HG03521 (cell line): Measurements from ENCODE around the gene TRIM15.
"Not testable (repeated sequence)": the region's sequence is repeated elsewhere in the genome, so short reads cannot be mapped to it uniquely, and the experiment has no call there.

ENCODE experiments used
- ATAC-seq: cut with Tn5 transposase; IDR thresholded peaks from one replicate; pipeline ENCODE4 v1.9.1; 2021; ENCODE audit warnings: mild to moderate bottlenecking, moderate library complexity; ENCODE audit not compliant: unreplicated experiment

TRIM15 gene

DNA sequence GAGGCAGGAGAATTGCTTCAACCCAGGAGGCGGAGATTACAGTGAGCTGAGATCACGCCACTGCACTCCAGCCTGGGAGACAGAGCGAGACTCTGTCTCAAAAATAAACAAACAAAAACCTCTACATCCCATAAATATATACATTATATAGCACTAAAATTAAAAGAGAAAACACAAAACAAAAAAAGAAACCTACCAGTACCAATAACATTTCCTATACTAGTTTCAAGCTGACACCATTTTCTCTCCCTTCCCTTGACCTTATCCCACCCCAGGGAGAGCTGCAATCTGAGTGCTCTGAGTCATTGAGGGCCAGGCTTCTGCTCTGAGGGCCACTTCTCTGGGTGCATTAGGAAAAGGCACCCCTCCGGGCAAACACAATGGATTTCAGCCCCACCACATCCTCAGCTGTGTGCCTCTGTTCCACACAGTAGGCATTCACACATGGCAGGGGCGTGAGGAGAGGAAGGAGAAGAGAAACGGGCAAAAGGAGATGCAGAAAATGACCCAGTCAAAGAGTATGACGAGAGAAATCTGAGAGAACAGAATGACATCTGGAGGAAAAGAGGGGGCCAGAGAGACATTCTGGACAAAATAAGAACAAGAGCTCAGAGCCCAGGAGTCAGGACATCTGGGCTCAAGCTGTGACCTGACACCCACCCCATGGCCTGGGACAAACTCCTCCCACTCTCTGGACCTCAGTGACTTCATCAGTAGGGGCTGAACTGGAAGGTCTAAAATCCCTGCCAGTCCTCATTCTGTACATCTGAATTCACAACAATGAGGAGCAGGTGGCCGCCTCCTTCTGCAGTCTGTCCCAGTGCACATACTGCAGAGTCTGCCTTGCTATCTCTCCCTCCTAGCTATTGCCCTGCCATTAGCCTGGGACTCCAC, 31.7 kb downstream of the TRIM15 start:
- no peak for ATAC-seq

DNA sequence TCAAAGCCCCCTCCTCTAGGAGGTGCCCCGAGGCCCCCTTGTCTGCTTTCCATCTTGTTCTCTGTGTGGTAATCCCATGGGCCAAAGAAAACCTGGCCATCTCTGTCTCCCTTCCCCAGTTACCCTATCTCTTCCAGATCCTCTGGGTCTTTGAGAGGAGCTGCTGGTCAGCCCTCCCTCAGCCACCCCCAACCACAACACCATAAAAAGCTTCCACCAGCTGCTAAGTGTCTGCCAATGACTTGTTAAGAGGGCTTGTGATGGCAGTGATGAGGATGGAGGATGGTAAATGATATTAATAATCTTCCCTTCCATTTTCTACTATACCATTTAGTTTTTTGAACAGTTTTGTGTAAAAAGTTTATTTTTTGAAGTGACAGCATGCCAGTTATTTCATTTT, 32.6 kb downstream of the TRIM15 start:
- ATAC-seq: no peak

DNA sequence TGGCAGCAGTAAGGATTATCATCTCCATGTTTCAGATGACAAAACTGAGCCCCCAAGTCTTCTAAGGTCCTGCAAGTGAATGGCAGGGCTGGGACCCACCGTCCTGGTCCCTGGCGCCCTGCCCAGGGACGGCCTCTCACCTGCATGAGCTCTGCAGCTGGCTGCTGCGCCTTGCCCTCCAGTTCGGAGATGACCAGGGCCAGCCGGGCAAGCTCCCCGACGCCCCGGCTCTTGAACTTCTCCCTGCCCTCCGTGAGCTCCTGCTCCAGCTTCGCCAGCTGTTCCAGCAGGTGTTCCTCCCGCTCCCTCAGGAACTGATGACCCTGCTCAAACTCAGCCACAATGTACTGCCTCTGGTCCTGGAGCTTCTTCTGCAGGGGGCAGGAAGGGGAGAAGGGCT, 33.0 kb downstream of the TRIM15 start:
- ATAC-seq: no peak

DNA sequence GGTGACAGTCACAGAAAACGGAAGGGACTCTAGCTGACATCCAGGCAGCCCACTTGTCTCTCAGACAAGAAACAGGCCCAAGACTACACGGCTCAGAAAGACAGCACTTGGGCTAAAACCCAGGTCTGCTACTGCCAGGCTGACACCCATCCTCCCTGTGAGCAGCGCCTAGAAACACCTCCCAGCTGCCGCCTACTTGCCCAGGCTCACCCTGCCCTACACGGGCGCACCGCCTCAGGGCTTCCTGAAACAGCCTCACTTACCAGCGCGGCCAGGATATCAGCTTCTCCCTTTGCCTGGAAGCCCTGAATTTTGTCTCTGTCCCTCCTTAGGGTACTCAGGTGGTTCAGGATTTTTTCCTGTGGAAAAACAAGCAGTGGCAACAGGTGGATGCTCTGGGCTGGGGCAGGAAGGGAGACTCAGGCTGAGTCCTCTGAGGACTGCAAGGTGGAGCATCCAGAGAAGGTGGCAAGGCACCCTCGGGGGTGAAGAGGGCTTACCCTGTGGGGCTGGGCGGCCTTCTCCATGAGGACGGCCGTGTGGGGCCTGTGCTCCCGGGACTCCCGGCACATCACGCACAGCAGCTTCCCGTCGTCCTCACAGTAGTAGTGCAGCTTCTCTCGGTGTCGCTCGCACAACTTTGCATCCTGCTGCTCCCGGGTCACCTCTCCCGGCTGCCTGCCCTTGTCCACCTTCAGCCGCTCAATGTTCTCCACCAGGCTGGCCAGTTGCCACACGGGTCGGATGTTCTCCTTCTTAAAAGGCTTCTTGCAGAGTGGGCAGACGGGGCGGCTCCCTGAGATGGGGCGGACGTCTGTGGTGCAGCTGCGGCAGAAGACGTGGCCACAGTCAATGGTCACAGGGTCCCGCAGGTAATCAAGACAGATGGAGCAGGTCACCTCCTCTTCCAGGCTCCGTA, 35.1 kb downstream of the TRIM15 start:
- ATAC-seq: no peak

DNA sequence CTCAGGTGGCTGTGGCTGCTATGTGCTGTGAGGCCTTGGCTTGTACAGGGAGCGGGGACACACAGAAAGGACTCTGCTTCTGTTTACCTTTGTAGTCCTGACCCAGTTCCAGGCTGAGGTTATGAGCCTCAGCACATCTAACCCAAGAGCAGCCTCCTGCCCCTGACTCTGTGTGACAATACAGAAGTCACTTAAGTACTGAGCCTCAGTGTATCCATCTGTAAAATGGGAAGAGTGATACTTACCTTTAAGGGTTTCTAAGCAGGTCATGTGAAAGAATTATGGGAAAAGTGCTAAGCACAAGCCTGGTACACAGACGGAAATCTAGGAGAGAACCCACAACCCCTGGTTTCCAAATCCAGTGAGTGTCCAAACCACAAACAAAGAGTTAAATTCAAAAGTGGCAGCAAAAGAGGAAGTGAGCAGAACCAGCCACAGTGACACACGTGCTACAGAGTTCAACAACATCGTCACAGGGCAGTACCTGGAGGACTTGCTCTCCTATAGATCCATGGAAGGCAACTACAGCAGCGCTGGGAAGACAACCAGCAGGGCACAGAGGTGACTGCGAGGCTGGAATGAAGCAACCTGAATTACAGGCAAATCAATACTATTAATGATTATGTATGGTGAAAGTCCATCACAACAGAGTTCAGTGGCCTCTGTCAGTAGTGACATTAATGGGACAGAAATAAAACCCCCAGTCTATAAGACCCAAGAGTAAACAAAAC, 37.4 kb downstream of the TRIM15 start:
- peak; percentile 45 for ATAC-seq

DNA sequence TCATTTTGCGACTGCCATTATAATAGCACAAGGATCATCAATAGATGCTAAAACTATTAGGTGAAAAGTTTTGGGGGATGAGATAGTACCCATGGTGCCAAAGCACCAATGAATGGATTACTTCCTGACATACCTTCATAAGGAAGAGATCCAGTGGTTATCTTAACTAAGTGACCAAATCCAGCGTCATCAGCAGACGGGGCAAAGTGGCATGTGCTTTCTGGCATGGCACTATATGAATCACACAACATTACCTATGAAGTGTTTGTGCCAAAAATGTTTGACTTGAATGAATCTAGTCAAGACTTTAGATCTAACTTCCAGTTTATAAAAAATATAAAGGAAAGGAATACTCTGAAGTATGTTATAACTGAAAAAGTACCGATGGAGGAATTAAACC, 39.0 kb downstream of the TRIM15 start:
- ATAC-seq: no peak

DNA sequence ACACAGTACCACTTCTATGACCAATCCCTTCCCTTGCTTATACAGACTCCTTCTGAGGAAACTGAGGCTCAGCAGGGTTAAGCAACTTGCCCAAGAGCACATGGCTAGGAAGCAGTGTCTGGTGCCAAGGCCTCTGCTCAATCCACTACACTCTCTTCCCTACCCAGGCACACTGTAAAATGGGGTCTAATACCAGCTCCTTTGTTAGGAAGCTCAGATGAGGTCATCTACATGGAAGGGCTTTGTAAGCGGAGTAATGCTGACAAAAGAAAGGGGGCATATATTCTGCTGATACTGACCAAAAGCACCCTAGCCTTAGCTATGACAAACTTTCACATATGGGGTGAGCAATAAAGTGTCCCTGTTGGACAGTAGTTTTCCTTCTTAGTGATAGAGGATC, 40.8 kb downstream of the TRIM15 start:
- ATAC-seq: no peak

DNA sequence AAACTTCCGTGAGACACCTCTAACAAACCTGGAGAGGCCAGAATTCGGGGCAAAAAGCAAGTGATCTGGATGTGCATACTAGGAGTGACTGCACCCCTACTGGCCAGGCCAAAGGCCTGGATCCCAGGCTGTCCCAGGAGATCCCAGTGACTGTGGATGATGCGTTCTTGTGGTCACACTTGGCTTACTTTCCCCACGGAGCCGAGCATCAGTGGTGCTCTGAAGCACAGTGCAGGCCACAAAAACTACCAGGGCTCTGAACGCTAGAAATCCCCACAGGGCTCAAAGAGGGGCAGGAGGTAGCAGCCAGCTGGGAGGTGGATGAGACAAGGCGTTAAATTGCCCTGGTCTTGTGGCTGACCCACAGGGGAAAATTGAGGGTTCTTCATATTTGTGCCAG, 42.8 kb downstream of the TRIM15 start:
- no peak for ATAC-seq

DNA sequence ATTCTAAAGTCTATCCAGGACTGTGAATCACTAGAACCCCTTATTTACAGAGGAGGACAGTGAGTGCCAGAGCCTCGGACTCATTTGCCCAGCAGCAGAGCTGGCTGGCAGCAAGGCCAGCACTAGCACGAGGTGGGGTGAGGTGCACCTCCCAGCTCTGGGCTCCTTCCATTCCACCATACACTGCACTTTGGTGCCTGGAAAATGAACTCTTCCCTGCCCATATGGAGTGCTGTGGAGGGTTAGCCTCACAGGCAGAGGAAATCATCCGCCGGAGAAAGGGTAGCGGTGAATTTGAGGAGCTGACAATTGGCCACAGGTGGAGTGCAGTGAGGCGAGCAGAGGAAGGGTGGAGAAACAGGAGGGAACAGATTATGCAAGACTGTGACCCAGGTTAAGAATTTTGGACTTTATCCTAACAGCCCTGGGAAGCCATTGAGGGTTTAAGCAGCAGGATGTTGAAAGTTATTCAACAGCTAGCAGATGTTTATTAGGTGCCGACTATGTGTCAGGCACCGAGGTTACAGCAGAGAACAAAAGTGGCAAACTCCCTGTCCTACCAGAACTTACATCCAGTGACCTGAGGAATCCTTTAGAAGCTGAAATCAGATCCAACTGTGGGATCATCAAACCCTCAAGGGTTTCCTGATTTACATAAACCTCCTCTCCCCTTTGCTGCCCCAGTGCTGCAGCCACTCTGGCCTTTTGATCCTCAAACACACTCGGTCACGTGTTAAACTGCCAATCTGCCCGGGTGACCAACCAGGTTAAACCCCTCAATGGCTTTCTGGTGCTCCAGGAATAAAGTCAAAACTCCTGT, 43.7 kb downstream of the TRIM15 start:
- ATAC-seq: no peak

DNA sequence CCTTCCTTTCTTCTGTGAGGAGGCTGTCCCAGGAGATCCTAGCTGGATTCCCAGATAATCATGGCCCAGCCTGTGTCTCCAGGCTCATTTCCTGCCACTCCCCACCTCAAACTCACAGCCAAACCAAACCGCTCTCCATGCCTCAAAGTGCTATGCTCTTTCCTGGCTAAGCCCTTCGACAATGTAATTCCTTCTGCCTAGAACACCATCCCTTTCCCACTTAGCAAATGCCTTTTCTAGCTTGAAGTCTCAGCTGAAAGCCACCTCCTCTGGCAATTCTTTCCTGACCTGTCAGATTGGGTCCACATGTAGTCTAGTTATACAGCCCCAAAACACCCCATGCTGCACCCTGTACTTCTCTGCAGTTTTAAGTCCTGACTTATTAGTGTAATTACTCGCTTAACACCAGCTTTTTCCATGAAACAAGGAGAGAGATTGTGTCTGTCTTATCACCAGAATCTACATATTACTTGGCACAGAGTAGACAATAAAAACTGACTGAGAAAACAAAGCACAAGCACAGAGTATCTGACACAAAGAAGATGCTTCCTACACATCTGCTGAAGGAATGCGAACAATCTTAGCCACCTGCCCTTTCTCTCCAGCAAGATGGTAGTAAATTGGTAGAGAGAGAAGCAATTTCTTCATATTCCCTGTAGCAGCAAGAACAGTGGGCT, 44.4 kb downstream of the TRIM15 start:
- no peak for ATAC-seq

DNA sequence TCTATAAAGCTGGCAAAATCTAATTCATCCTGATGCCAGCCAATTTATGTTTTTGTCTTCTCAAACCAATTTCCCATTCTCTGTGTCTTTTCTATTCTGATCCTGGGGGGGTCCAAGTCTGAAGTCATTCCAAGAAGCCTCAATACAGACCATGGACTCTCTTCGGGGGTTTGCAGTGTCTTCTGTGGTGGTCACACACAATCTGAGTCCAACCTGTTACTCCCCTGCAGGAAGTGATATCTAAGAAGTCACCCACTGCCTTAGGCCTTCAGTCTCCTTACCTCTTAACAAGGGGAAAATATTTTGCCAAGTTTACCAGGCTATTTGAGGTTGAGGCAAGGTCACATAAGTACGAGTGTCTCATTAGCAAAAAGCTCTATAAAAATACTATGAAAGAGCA, 48.0 kb downstream of the TRIM15 start:
- no peak for ATAC-seq

DNA sequence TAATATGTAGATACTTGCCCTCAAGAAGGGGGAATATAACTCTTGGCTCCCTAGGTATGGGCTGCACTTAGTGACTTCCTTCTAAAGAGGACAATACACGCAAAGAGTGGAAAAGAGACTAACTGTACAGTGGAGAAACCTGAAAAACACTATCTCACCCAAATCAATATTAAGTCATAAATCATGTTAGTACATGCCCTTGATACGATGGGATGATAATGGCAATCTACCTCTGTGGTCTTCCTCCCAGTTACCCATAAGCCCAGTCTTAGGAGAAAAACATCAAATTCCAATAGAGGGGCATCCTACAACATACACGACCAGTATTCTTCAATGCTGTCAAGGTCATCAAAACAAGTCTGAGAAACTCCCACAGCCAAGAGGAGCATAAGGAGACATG, 48.6 kb downstream of the TRIM15 start:
- ATAC-seq: no peak

DNA sequence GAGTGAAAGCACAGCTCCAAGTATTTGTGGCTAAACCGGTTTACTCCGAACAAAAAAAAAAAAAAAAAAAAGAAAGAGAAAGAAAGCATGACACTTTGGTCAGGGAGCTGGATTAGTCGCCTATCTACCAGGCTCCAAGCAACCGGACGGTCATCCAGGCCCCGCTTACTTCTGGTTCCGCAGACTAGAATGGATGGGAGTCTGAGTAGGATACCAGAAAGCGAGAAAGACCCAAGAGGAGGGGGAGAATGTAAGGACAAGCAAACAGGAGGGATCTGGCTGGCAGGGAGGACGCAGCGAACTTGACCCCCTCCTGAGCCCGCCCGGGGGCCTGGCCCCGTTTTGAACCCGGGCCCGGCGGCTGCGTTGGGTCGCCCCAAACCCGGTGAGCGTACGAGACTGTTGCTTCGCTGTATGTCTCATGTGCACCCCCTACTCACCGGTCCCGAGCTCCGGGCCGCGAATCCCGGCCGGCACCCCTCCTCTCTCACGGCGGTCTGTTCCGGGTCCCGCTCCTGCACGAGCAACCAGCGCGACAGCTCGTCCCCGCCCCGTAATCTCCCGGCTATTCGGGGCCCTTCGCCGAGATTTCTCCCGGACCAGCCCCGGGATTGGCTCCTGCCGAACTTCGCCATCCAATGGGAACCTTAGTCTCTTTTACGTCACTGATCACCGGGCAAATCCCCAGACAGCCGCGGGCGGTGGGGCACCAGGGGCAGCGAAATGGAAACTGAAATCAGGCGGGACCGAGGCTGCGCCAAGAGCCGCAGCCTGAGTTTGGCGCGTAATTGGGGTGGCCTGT, 49.7 kb downstream of the TRIM15 start, which contains the start of gene TRIM26:
TSS of gene TRIM26 (minus strand) at position 542 of the 802 bp plus-strand sequence. CDS start 14,303 bp downstream, outside the sequence.
- ATAC-seq: peak; percentile 73

DNA sequence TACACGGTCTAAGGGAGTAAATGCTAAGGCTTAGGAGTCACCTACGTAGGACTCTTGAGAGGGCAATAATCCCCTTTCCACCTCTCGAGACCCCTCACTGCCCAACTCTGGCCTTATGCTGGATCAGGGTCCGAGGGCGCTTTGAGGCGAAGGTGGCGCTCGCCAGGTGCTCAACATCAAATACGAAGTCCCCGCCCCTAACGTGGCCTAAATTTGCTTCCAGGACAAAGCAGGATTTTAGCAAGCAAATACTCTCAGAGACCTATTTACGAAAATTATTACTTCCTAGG, 50.3 kb downstream of the TRIM15 start:
- no peak for ATAC-seq

DNA sequence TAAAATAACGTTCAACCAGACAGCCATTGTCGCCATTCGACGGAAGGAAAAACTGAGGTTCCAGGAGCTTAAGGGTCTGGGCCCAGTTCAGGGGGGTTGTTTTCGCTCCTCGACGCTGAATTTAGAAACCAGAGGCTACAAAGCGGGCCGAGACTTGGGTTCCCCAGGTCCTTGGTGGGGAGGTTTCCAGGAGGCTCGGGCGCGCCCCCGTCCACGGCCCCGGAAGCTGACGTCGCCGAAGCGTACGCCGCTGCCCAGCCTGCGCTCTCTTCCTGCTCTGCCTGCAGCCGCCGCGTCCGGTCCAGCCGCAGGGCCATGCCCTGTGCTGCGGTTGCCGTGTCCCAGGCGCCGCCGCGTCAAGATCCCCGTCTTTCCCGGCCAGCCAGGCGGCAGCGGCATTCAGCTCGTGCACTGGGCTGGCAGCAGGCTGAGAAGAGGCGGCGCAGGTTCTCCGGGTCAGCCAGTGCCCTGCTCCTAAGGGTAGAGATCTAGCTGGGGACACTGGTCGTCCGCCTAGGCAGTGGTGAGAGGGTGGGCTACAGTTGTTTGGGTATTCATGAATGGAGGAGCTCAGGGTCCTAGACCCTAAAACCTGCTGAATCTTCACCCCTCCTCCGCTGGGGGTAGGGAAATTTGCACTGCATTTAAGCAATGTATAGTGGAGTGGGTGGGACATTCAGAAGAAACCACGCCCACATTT, 50.8 kb downstream of the TRIM15 start:
- ATAC-seq: peak; percentile 47

DNA sequence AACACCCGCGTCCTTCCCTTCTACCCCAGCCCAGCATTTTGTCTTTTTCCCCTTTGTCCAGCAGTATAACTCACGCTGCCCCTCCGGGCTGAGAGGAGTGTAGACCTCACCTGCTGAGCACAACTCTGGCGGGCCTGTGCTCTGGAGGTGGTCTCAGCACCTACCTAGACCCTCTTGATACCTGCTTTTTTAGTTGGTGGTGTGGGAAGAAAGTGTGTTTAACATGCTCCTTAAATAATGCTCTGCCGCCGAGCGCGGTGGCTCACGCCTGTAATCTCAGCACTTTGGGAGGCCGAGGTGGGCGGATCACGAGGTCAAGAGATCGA, 51.3 kb downstream of the TRIM15 start:
- no peak for ATAC-seq

DNA sequence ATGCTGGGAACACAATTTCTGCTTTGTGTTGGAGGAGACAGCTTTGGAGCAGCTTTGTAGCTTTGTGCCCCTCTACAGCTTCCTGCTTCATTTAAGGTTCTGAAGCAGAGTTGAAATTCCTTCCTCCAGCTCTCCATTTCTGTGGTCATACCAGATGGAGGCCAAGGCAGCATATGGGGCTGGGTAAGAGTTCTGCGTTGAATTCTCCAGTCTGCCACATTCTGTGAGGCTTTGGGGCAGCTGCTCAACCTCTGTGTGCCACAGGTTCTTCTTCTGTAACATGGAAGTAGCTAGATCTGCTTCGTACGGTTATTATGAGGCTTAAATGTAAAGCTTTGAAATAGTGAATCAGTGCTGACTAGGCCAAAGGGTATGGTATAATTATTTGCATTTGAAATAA, 52.8 kb downstream of the TRIM15 start:
- ATAC-seq: no peak

DNA sequence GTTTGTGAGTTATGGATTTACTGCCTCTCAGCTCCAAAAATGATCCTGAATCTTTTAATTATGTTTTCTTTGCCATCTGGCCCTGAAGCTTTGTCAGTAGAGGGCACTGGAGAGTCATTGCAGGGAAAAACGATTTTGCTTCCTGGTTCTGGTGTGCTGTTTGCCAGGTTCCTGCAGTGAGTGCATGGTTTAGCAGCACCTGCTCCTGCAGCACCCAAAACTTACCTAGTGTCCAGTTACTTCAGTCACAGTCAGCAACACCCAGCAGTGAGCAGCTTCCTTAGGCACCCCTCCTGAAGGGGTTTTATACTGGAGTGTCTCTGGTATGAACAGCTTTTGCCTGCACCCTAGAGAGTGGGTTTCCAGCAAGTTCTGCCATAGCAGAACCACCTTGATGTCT, 55.9 kb downstream of the TRIM15 start:
- ATAC-seq: no peak

DNA sequence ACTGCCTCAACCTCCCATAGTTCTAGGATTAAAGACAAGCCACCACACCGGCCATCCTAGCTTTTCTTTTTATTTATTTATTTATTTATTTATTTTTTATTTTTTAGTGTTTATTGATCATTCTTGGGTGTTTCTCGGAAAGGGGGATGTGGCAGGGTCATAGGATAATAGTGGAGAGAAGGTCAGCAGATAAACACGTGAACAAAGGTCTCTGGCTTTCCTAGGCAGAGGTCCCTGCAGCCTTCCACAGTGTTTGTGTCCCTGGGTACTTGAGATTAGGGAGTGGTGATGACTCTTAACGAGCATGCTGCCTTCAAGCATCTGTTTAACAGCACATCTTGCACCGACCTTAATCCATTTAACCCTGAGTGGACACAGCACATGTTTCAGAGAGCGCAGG, 58.0 kb downstream of the TRIM15 start:
- ATAC-seq: not testable (repeated sequence)
